Fibroblast of peridontal ligament (primary cell): ENCODE results near the gene PPP3CA.
"Not testable (repeated sequence)": the region's sequence is repeated elsewhere in the genome, so short reads cannot be mapped to it uniquely, and the experiment has no call there.

Experiments
- DNase-seq: peaks from one replicate; pipeline ENCODE4 v3.0.0-alpha.2; 2010; ENCODE audit errors: extremely low read depth

PPP3CA gene

GRCh38 chr4:101256222-101256621 is 91.1 kb downstream of the PPP3CA start:
- no peak for DNase-seq

DNA sequence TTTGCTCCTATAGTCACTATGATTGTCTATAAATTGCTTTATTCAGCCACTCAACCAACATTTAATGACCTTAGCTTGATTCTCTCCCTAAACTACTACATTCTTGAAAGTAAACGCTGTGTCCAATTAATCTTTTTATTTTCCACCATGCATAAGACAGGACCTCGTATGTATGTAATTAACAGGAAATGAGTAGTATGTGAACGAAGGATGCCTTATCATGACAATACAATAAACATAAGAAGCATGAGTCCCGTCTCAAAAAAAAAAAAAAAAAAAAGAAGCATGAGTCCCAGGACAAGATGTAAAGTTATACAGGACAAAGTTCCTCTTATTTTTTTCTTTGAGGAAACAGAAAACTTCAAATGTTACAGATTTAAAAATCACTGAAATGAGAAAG is 92.5 kb downstream of the PPP3CA start:
- DNase-seq: peak; percentile 8

DNA sequence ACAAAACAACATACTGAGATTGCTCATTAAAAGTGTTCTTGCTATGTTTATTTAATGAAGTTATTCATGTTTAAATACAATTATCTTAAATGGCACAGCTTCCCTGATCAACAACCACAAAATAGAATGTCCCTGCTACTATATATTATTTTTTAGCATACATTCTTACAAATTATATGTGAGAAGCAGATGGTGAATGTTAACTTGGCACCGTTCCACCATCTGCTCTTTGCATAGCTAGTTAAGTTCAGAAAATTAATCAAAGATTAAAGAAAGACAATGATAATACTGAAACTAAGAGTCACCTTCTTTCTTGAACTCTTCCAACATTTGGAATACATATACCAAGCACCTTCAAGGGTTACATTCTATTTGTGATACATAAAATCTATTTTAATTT is 94.2 kb downstream of the PPP3CA start:
- DNase-seq: peak; percentile 21

- peak; percentile 32 for DNase-seq
Observed at GRCh38 chr4:101252721-101253120, 94.6 kb downstream of the PPP3CA start.

- no peak for DNase-seq
Observed at GRCh38 chr4:101251261-101251660, 96.1 kb downstream of the PPP3CA start.

DNA sequence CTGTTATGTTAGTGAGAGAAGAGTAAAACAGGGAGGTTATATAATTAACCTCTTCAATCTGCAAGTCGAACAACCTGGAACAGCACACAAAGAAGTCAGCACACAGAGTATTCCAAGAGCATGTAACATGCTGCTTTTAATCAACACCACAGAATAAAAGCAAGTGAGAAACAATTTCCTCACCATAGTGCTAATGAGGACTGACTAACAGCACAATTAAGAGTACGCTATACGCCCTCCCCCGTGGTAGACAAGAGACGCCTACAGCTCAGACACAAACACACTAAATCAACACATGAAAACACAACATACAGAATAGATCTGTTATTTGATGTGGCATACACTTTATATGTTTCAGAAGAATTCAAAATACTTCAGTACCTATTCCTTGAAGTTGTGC is 103.0 kb downstream of the PPP3CA start:
- no peak for DNase-seq

GRCh38 chr4:101242441-101242840 is 104.9 kb downstream of the PPP3CA start:
- no peak for DNase-seq

DNA sequence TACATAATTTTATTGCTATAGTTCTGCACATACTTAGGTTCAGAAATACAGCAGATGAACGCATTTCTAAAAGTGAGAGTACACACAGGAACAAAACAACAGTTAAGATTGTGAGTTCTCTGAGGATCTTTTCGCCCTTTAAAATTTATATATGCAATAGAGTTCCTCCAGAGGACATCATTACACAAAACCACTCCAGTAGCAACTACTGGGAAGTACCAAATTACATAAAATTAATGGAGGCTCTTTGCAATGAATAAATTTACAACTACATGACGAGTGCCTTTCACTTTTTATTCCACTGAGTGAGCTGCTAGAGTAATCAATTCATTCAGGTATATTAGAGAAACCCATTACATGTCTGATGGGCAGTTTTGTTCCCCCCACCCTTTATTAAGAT is 107.2 kb downstream of the PPP3CA start:
- no peak for DNase-seq

GRCh38 chr4:101239665-101240064 is 107.7 kb downstream of the PPP3CA start:
- peak; percentile 24 for DNase-seq

DNA sequence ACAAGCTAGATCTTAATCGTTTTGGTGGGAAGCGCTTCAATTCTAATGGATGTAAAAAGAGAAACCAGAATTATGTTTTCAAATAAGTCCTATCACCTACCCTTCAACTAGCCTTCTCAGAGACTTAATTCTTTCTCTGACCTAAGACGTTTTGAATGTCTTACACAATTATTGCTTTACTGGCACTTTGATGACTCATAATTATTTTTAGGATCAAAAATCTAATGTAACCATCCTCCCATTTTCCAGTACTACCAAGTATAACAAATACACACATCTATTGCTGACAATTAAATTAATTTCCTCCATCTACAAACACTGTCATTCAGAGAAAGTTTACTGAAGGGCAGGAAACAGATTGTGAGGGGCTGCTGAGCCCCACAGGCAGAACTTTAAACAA is 108.6 kb downstream of the PPP3CA start:
- peak; percentile 67 for DNase-seq

GRCh38 chr4:101237773-101238172 is 109.6 kb downstream of the PPP3CA start:
- no peak for DNase-seq

GRCh38 chr4:101236097-101236496 is 111.2 kb downstream of the PPP3CA start:
- DNase-seq: no peak

DNA sequence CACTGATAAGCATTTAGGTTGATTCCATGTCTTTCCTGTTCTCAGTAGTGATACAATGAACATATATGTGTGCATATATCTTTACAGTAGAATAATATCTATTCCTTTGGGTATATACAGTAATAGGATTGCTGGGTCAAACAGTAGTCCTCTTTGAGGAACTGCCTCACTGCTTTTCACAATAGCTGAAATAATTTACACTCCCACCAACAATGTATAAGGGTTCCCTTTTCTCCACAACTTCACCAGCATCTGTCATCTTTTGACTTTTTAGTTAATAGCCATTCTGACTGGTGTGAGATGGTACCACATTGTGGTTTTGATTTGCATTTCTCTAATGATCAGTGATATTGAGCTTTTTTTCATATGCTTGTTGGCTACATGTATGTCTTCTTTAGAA is 113.2 kb downstream of the PPP3CA start:
- not testable (repeated sequence) for DNase-seq

- peak; percentile 90 for DNase-seq
Observed at GRCh38 chr4:101232074-101232776, 115.1 kb downstream of the PPP3CA start.

- peak; percentile 71 for DNase-seq
Observed at GRCh38 chr4:101230801-101231426, 116.4 kb downstream of the PPP3CA start.

GRCh38 chr4:101229116-101229515 is 118.2 kb downstream of the PPP3CA start:
- DNase-seq: peak; percentile 74

DNA sequence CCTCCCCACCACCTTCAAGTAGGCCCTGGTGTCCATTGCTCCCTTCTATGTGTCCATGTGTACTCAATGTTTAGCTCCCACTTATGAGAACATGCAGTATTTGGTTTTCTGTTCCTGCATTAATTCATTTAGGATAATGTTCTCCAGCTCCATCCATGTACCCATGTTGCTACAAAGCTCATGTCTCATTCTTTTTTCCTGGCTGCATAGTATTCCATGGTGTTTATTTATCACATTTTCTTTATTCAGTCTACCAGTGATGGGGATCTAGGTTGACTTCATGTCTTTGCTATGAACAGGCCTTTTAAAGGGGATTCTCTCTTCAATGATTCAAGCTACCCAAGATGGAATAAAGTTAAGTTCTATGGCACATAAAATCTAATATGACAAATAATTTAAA is 119.6 kb downstream of the PPP3CA start:
- DNase-seq: no peak

DNA sequence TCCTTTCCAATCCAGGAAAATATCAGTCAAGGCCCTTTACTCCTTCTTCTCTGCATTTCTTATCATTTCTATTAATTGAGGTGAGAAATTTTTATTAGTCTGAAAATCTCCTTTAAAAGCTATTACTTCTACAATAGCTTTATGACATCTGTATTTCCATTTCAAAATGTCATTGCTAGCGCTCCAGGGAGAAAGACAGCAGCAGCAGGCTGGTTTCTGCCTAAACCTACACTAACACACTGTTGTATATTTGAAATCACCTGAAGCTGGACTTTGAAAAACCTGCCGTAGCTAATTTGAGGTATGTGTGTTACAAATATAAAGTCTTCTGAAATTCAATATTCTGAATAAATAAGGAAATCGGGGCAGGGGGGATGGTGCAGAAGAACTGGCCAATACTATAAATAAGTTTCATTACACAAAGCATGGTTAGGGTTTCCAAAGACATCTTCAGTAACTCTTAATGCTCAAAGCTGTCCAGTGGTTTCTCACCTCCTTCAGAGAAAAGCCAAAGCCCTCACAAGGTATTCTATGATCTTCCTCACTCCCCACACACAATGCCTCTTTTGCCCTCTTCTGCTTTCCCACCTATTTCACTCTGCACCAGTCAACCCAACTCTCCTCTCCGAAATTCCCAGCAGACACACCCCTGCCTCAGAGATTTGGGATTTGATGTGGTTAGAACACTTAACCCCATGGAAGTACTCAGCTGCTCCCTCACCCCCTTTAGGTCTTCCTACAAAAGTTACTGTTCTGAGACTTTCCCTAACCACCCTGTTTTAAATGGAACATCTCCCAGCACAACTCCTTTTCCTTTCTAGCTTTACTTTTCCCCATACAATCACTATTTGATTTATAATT is 122.7 kb downstream of the PPP3CA start:
- DNase-seq: no peak

DNA sequence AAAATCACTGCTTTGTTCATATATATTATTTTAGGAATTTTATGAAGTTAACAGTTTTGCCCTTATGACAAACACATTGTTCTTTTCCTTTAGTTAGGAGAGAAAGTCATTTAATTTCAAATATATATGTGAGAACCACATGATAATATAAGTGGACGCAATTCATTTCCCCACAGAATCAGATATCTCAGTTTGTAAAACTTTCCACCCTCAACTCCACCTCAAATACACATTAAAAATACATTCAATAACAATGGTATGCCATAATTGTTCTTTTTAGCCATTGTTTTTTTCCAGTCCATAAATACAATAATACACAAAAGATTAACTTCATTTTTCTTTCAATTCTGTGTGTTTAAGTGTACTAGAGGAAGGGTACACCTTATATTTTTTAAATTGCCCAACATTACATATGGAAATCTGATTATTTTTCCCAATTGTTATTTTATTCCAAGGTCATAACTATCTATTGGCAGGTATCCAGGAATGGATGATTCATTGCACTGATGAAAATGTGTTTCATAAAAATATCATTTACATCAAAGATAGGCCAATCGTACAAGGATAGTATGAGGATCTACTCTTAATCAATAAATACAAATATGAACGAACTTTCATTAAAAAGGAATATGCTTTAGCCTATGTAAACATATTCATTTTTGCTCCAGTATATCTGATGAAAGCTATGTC is 125.0 kb downstream of the PPP3CA start:
- DNase-seq: no peak

DNA sequence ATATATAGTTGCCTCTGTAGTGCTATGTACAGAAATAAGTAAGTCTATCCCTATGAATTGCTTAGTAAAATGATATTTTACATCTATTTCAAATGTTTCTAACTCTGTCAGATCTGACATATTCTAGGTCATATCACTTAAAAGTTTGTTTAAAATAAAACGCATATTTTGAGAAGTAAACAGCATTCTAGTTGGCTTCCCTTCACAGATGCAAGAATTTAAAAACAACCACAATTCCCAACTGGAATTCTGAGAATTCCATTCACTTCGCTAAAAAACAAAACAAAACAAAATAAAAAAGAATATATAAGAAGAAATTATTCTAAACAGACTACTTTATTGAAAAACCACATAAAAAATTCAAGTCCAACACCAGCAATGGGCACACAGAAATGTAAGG is 126.0 kb downstream of the PPP3CA start:
- peak; percentile 68 for DNase-seq

DNA sequence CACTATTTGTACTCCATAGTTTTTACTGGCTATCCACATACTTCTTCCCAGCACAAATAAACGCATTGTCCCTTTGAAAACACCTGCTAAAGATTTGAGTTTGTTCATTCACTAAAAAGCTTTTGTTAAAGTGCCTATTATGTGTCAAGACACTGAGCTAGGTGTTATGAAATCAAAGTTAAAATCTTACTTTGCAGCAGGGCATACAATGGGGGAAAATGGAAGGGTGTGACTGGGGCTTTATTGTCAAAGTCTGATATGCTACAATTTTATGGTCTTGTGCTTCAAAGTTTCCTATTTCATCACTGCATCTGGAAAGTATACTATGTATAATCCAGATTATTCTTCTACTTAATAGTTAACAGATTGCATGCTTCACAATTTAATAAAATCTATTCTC is 128.4 kb downstream of the PPP3CA start:
- no peak for DNase-seq

GRCh38 chr4:101218346-101218745 is 129.0 kb downstream of the PPP3CA start:
- DNase-seq: no peak
